MM.1S (cell line): Measurements from ENCODE around the gene RSRC2.
"Not testable (repeated sequence)": the region's sequence is repeated elsewhere in the genome, so short reads cannot be mapped to it uniquely, and the experiment has no call there.

Experiments used
- DNase-seq: peaks from one replicate; pipeline ENCODE4 v3.0.0-alpha.2; 2015
- H2AFZ ChIP-seq: fragments of 300-600 bp; sonication (generic); 2 replicates; pipeline ENCODE4 v1.6.0; 2016; ENCODE audit warnings: antibody characterized with exemption, low read length
- H3F3A ChIP-seq: fragments of 300-600 bp; sonication (generic); 2 replicates; pipeline ENCODE4 v1.6.1; 2016; ENCODE audit warnings: mild to moderate bottlenecking, antibody characterized with exemption, low read length, moderate library complexity, mixed read lengths; ENCODE audit not compliant: insufficient read depth
- H3K27ac ChIP-seq: fragments of 300-600 bp; sonication (generic); 2 replicates; pipeline ENCODE4 v1.5.1; 2016; ENCODE audit warnings: mild to moderate bottlenecking, low read length
- H3K27me3 ChIP-seq: fragments of 300-600 bp; sonication (generic); replicated peaks from 2 replicates; pipeline ENCODE4 v1.6.0; 2016; ENCODE audit warnings: low read length; ENCODE audit not compliant: insufficient read depth
- H3K36me3 ChIP-seq: fragments of 300-600 bp; sonication (generic); replicated peaks from 2 replicates; pipeline ENCODE4 v1.6.1; 2016; ENCODE audit warnings: mild to moderate bottlenecking, low read length, mixed read lengths; ENCODE audit not compliant: insufficient read depth
- H3K4me1 ChIP-seq: fragments of 300-600 bp; sonication (generic); 2 replicates; pipeline ENCODE4 v1.6.1; 2016; ENCODE audit warnings: low read length, mixed read lengths
- H3K4me2 ChIP-seq: fragments of 300-600 bp; sonication (generic); 2 replicates; pipeline ENCODE4 v1.6.0; 2016; ENCODE audit warnings: low read depth, low read length
- H3K4me3 ChIP-seq: fragments of 300-600 bp; sonication (generic); 2 replicates; pipeline ENCODE4 v1.5.1; 2016; ENCODE audit warnings: low read length, mixed read lengths
- H3K79me2 ChIP-seq: fragments of 300-600 bp; sonication (generic); 2 replicates; pipeline ENCODE4 v1.6.1; 2016; ENCODE audit warnings: mixed run types, low read length, mixed read lengths
- H3K9ac ChIP-seq: fragments of 300-600 bp; sonication (generic); 2 replicates; pipeline ENCODE4 v1.6.1; 2016; ENCODE audit warnings: low read length, mixed read lengths
- H3K9me2 ChIP-seq: fragments of 300-600 bp; sonication (generic); replicated peaks from 2 replicates; pipeline ENCODE4 v1.6.1; 2016; ENCODE audit warnings: mild to moderate bottlenecking, low read length, mixed read lengths; ENCODE audit not compliant: insufficient read depth
- H3K9me3 ChIP-seq: fragments of 300-600 bp; sonication (generic); replicated peaks from 2 replicates; pipeline ENCODE4 v1.6.1; 2016; ENCODE audit warnings: mild to moderate bottlenecking, low read length, mixed read lengths; ENCODE audit not compliant: insufficient read depth
- H4K20me1 ChIP-seq: fragments of 300-600 bp; sonication (generic); 2 replicates; pipeline ENCODE4 v1.6.1; 2016; ENCODE audit warnings: mild to moderate bottlenecking, low read length, moderate library complexity, mixed read lengths; ENCODE audit not compliant: insufficient read depth
- EZH2 ChIP-seq: fragments of 300-600 bp; sonication (generic); optimal IDR thresholded peaks from 2 replicates; pipeline ENCODE3; 2017; ENCODE audit warnings: low read depth, mild to moderate bottlenecking, antibody characterized with exemption, low read length, mixed read lengths
- EZH2phosphoT487 ChIP-seq: fragments of 300-600 bp; sonication (generic); IDR thresholded peaks from 2 replicates; pipeline ENCODE4 v1.6.1; 2018; ENCODE audit warnings: antibody characterized with exemption, low read length
- TF ChIP-seq, protein P1 (sequence below): fragments of 300-600 bp; sonication (generic); IDR thresholded peaks from 2 replicates; pipeline ENCODE4 v1.5.1; 2016; ENCODE audit warnings: antibody characterized with exemption, low read length, mixed read lengths

RSRC2 gene

DNA sequence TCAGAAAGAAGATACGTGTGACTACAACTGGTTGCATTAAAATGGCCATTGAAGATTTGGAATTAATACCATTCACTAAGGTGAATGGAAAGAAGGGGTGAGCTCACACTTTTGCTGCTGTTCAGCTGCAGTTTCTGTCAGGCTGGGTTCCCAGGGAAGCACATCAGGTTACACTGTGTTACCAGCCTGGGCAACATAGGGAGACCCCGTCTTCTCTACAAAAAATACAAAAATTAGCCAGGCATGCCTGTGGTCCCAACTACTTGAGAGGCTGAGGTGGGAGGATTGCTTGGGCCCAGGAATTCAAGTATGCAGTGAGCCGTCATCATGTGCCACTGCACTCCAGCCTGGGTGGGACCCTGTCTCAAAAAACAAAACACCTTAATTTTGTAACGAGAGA lies 13.1 kb downstream of the RSRC2 start:
- Histone ChIP-seq H3K4me2 (no peak overlapping the region), H4K20me1 (no peaks in the 10 kb centered on the region), H3K4me1 (no peaks in the 10 kb centered on the region), H3K9me3 (no peaks in the 10 kb centered on the region), H3K27ac (no peak overlapping the region), H3K27me3 (no peaks in the 10 kb centered on the region), H3K9me2 (no peaks in the 10 kb centered on the region), H3K79me2 (peaks cover 62% of the 10 kb centered on the region), H2AFZ (no peak overlapping the region), H3F3A (no peaks in the 10 kb centered on the region), H3K9ac (no peak overlapping the region), H3K36me3 (peaks cover 6% of the 10 kb centered on the region; the same call in 1 of the 2 replicates), H3K4me3 (no peak overlapping the region)
- no peak for DNase-seq
- TF ChIP-seq EZH2phosphoT487 (no peak), EZH2 (no peak)
- TF ChIP-seq, protein P1, sequence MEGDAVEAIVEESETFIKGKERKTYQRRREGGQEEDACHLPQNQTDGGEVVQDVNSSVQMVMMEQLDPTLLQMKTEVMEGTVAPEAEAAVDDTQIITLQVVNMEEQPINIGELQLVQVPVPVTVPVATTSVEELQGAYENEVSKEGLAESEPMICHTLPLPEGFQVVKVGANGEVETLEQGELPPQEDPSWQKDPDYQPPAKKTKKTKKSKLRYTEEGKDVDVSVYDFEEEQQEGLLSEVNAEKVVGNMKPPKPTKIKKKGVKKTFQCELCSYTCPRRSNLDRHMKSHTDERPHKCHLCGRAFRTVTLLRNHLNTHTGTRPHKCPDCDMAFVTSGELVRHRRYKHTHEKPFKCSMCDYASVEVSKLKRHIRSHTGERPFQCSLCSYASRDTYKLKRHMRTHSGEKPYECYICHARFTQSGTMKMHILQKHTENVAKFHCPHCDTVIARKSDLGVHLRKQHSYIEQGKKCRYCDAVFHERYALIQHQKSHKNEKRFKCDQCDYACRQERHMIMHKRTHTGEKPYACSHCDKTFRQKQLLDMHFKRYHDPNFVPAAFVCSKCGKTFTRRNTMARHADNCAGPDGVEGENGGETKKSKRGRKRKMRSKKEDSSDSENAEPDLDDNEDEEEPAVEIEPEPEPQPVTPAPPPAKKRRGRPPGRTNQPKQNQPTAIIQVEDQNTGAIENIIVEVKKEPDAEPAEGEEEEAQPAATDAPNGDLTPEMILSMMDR, result no peak

DNA sequence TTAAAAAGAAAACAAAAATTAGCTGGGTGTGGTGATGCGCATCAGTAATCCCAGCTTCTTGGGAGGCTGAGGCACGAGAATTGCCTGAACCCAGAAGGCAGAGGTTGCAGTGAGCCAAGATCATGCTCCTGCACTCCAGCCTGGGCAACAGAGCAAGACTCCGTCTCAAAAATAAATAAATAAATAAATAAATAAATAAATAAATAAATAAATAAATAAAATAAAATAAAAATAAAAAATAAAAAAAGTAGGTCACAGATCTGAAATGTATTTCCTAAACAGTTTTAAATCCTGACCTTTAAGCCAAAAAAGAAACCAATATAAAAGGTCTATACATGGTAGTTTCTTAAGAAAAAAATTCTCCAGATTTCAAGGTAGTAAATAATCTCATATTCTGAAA lies 13.7 kb downstream of the RSRC2 start:
- not testable (repeated sequence) for H3K4me2 ChIP-seq, DNase-seq, H3F3A ChIP-seq, H3K9me3 ChIP-seq, H3K4me1 ChIP-seq, H3K27ac ChIP-seq, H3K9me2 ChIP-seq, H3K36me3 ChIP-seq, H4K20me1 ChIP-seq, H2AFZ ChIP-seq, H3K9ac ChIP-seq, H3K4me3 ChIP-seq, H3K27me3 ChIP-seq
- peaks cover 60% of the 10 kb centered on the region for H3K79me2 ChIP-seq

DNA sequence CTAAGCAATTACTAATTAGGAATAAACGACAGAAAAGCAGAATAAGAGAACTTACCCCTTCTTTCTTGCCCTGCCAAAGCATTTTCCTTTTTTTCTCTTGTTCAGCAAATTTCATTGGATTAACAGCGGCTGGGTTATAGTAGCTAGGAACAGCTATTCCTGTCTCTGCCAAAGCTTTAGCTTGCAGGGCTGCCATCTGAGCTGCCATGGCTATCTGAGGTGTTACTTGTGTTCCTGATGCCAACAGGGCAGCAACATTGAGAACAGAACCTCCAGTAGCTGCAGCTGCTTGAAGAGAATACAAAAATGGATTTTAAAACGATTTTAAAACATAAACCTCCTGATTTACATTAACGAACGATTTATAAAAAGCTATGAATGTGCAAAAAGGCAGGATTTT lies 18.6 kb downstream of the RSRC2 start:
- H3K27ac ChIP-seq, result no peak overlapping the region
- H3K27me3 ChIP-seq, result no peaks in the 10 kb centered on the region
- no peak overlapping the region for H2AFZ ChIP-seq
- peaks cover 26% of the 10 kb centered on the region for H3K79me2 ChIP-seq
- H3F3A ChIP-seq, result peaks cover 8% of the 10 kb centered on the region; the same call in 1 of the 2 replicates
- no peaks in the 10 kb centered on the region for H3K9me2 ChIP-seq
- H3K4me2 ChIP-seq, result no peak overlapping the region
- H3K4me1 ChIP-seq, result no peaks in the 10 kb centered on the region
- DNase-seq, result no peak
- TF ChIP-seq, protein P1, result no peak
- TF ChIP-seq EZH2phosphoT487, result no peak
- no peak for TF ChIP-seq EZH2
- no peaks in the 10 kb centered on the region for H4K20me1 ChIP-seq
- no peak overlapping the region for H3K9ac ChIP-seq
- no peak overlapping the region for H3K4me3 ChIP-seq
- H3K36me3 ChIP-seq, result peaks cover 3% of the 10 kb centered on the region; the same call in 1 of the 2 replicates
- H3K9me3 ChIP-seq, result no peaks in the 10 kb centered on the region

DNA sequence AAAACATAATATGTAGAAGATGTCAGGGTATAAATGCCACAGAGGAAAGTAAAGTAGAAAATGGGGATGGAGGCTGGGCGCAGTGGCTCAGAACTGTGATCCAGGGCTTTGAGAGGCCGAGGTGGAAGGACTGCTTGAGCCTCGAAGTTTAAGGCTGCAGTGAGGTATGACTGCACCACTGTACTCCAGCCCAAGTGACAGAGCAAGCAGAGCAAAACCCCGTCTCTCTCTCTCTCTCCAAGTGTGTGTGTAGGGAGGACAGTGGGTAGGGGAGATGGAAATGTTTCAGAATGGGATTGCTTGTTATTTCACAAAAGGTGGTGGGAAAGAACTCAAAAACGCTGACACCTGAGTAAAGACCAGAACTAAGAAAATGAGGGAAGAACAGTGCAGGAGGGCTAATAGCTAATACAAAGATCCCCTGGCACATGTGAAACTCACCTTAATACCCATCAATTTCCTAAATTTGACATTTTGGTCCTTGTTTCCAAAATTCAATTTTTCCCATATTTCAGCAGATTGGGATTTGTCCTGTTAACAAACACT lies 20.3 kb downstream of the RSRC2 start:
- TF ChIP-seq, protein P1, result no peak
- no peak for TF ChIP-seq EZH2
- no peak for TF ChIP-seq EZH2phosphoT487
- H3K4me2 ChIP-seq, result no peak overlapping the region
- no peak for DNase-seq
- no peaks in the 10 kb centered on the region for H3K4me1 ChIP-seq
- H3K27me3 ChIP-seq, result no peaks in the 10 kb centered on the region
- no peaks in the 10 kb centered on the region for H4K20me1 ChIP-seq
- peaks cover 20% of the 10 kb centered on the region for H3K79me2 ChIP-seq
- H3F3A ChIP-seq, result peaks cover 12% of the 10 kb centered on the region; the same call in 1 of the 2 replicates
- no peaks in the 10 kb centered on the region for H3K9me3 ChIP-seq
- H3K9ac ChIP-seq, result no peak overlapping the region
- H2AFZ ChIP-seq, result no peak overlapping the region
- H3K36me3 ChIP-seq, result peaks cover 3% of the 10 kb centered on the region; the same call in 1 of the 2 replicates
- H3K27ac ChIP-seq, result no peak overlapping the region
- H3K4me3 ChIP-seq, result no peak overlapping the region
- no peaks in the 10 kb centered on the region for H3K9me2 ChIP-seq
